Measurements from ENCODE around the gene MLH1.
A peak's percentile ranks its signal among the peaks of the same experiment; 100 is the strongest.
"Not testable (repeated sequence)": the region's sequence is repeated elsewhere in the genome, so short reads cannot be mapped to it uniquely, and the experiment has no call there.

MLH1 gene

GRCh38 chr3:37040231-37040630, 46.9 kb downstream of the MLH1 start:
- no peak for DNase-seq

GRCh38 chr3:37041546-37042195, 48.4 kb downstream of the MLH1 start:
- DNase-seq = no peak

GRCh38 chr3:37042712-37043111, 49.4 kb downstream of the MLH1 start:
- DNase-seq = not testable (repeated sequence)

GRCh38 chr3:37050282-37050681, 57.0 kb downstream of the MLH1 start:
- peak; percentile 74 for DNase-seq

- DNase-seq = no peak
Observed at GRCh38 chr3:37052860-37053259, 59.5 kb downstream of the MLH1 start.

GRCh38 chr3:37053337-37053736, 60.0 kb downstream of the MLH1 start:
- no peak for DNase-seq

- DNase-seq = no peak
Observed at GRCh38 chr3:37053753-37054152, 60.4 kb downstream of the MLH1 start.

- no peak for DNase-seq
Observed at GRCh38 chr3:37054370-37054769, 61.1 kb downstream of the MLH1 start.

- DNase-seq = not testable (repeated sequence)
Observed at GRCh38 chr3:37055077-37055476, 61.8 kb downstream of the MLH1 start.

GRCh38 chr3:37056826-37057225, 63.5 kb downstream of the MLH1 start:
- DNase-seq = no peak

GRCh38 chr3:37058117-37058516, 64.8 kb downstream of the MLH1 start:
- no peak for DNase-seq

- DNase-seq = no peak
Observed at GRCh38 chr3:37064747-37065146, 71.4 kb downstream of the MLH1 start.

- no peak for DNase-seq
Observed at GRCh38 chr3:37067577-37067976, 74.3 kb downstream of the MLH1 start.

- DNase-seq = no peak
Observed at GRCh38 chr3:37068031-37068430, 74.7 kb downstream of the MLH1 start.

GRCh38 chr3:37071921-37072320, 78.6 kb downstream of the MLH1 start:
- DNase-seq = no peak

GRCh38 chr3:37072892-37073291, 79.6 kb downstream of the MLH1 start:
- peak; percentile 79 for DNase-seq

GRCh38 chr3:37074178-37074577, 80.9 kb downstream of the MLH1 start:
- DNase-seq = no peak

GRCh38 chr3:37075955-37076354, 82.6 kb downstream of the MLH1 start:
- DNase-seq = no peak

- DNase-seq = no peak
Observed at GRCh38 chr3:37082317-37082716, 89.0 kb downstream of the MLH1 start.

- DNase-seq = no peak
Observed at GRCh38 chr3:37086918-37087317, 93.6 kb downstream of the MLH1 start.

GRCh38 chr3:37087870-37088269, 94.6 kb downstream of the MLH1 start:
- DNase-seq = no peak

GRCh38 chr3:37092484-37092883, 99.2 kb downstream of the MLH1 start:
- no peak for DNase-seq

GRCh38 chr3:37093481-37093880, 100.2 kb downstream of the MLH1 start:
- no peak for DNase-seq

- DNase-seq = no peak
Observed at GRCh38 chr3:37094636-37095035, 101.3 kb downstream of the MLH1 start.

GRCh38 chr3:37096288-37096687, 103.0 kb downstream of the MLH1 start:
- DNase-seq = no peak

All from right forelimb (tissue), 1 donor.